NCI-H748 (cell line): ENCODE data around the gene ZNRF2.

Experiments
- DNase-seq: peaks from one replicate; lab custom pipeline; 2025; ENCODE audit not compliant: unreplicated experiment; lab: John Stamatoyannopoulos, UW

Gene ZNRF2

DNA sequence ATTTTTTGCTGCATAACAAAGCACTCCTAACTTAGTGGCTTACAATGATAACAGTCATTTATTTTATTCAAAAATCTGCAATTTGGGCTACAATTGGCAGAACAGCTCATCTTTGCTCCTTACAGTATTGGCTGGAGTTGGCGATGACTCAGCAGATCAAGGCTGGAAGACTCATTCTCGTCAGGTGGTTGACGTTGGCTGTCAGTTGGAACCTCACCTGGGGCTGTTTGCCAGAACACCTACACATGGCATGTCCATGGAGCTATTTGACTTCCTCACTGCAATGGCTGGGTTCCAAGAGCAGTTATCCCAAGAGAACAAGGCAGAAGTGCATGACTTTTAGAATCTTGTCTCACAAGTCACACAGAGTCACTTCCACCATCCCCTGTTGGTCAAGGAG lies 119.1 kb downstream of the ZNRF2 start:
- no peak for DNase-seq

- DNase-seq = no peak
These were observed 120.8 kb downstream of the ZNRF2 start for GRCh38 chr7:30405179-30405578.

GRCh38 chr7:30406664-30407425 lies 122.4 kb downstream of the ZNRF2 start:
- DNase-seq = no peak

DNA sequence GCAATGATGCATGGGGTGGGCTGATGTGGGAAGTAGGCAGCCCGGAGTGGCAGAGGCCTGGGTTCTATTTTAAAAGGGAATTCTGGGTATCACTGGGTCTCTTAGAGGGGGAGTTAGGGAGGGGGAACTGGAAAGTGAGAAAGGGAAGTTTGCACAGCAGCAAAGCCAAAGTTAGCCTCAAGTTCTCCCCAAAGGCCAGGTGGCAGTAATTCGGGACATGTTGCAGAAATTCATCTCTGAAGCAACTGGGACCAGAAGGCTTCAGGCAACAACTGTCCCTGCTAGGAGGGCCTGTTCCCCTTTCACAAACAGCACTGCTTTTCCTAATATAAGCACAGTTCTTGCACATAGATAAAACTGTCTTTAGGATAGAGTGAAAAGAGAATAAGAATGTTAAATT lies 126.8 kb downstream of the ZNRF2 start:
- DNase-seq = no peak

DNA sequence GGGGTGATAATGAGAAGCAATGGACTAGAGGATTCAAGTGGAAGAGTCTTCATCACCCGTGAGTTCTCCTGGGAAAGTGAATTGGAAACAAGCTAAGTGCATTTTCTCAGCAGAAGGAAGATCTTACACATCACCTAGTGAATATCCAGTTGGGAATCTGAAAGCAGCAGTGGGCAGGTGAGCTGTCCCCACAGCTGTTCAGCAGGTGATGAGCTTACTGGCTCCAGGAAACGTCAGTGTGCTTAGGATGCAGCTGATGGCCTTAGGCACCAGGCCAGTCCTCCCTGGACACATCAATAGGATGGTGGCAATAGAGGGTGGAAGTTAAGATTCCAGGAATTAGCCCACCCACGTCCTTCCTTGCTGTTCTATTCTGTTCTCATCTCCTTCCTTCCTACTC lies 127.5 kb downstream of the ZNRF2 start:
- no peak for DNase-seq

- peak; percentile 47 for DNase-seq
These were observed 128.5 kb downstream of the ZNRF2 start for GRCh38 chr7:30412782-30413504.

- DNase-seq = no peak
These were observed 129.5 kb downstream of the ZNRF2 start for GRCh38 chr7:30413864-30414263.
